Fibroblast of skin of back (primary cell): ENCODE measurements around the gene TNN.
A peak's percentile ranks its signal among the peaks of the same experiment; 100 is the strongest.

Experiments
- DNase-seq: peaks from one replicate; pipeline ENCODE4 v3.0.0-alpha.2; 2013

Gene TNN

GRCh38 chr1:175178456-175178855 is 110.8 kb downstream of the TNN start:
- DNase-seq = no peak

- DNase-seq = no peak
These were observed 112.4 kb downstream of the TNN start for GRCh38 chr1:175179837-175180590.

GRCh38 chr1:175182201-175182746 is 114.6 kb downstream of the TNN start:
- no peak for DNase-seq

GRCh38 chr1:175183586-175183985 is 116.0 kb downstream of the TNN start:
- no peak for DNase-seq

GRCh38 chr1:175185903-175186302 is 118.3 kb downstream of the TNN start:
- DNase-seq = no peak

- DNase-seq = no peak
These were observed 119.0 kb downstream of the TNN start for GRCh38 chr1:175186433-175187160.

GRCh38 chr1:175188936-175189335 is 121.3 kb downstream of the TNN start:
- no peak for DNase-seq

GRCh38 chr1:175191659-175192058 is 124.0 kb downstream of the TNN start:
- no peak for DNase-seq

GRCh38 chr1:175192111-175192629 is 124.5 kb downstream of the TNN start:
- no peak for DNase-seq

GRCh38 chr1:175192630-175193526 is 125.2 kb downstream of the TNN start, which contains the start of gene KIAA0040:
Gene KIAA0040, minus strand, starts transcription at chr1:175192776. Its CDS starts 31,763 bp downstream, at chr1:175161013.
- DNase-seq = peak; percentile 59

GRCh38 chr1:175193527-175193910 is 125.9 kb downstream of the TNN start:
- peak; percentile 21 for DNase-seq

GRCh38 chr1:175195281-175195680 is 127.6 kb downstream of the TNN start:
- no peak for DNase-seq

- DNase-seq = no peak
These were observed 128.2 kb downstream of the TNN start for GRCh38 chr1:175195798-175196197.

- peak; percentile 35 for DNase-seq
These were observed 129.9 kb downstream of the TNN start for GRCh38 chr1:175197531-175197930.
